ENCODE measurements around the gene PUS7L. TPM values are rescaled to one million over a fixed set of nuclear protein-coding genes. Genes with fewer than 3 reads are reported as not detected.
"Not testable (repeated sequence)": the region's sequence is repeated elsewhere in the genome, so short reads cannot be mapped to it uniquely, and the experiment has no call there.

The PUS7L gene
- total RNA-seq, 2 donors from 2014 or later = 22.2 to 32.7 TPM

- Mint-ChIP-seq H3K4me1 (ENCODE audit: low read depth in 2 of 2) (peaks cover 20 to 33% of the 10 kb centered on the region in 2 donors), H3K36me3 (peaks cover 23% of the 10 kb centered on the region), H3K9me3 (no peaks in the 10 kb centered on the region), H3K27ac (no peak overlapping the region), H3K27me3 (no peaks in the 10 kb centered on the region), H3K4me3 (no peak overlapping the region)
- DNase-seq (ENCODE audit: low spot score) (no peak), ATAC-seq (no peak)
These were observed 5.9 kb upstream of the PUS7L start for GRCh38 chr12:43764528-43764927.

DNA sequence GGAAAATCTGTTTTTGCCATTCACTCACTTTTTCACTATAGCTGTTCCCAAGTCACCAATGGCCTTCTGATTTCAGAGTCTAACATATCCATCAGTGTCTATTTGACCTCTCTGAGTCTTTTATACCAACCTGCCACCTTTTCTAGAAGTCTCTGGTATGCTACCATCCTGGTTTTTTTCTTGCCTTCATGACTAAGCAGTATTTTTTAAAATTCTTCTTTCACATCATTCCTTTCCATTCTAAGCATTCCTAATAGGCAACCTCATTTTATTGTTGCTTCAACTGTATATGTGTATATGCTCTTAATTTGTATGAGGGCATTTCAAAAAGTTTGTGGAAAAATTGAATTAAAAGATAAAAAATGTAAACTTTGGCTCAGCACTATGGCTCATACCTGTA is 5.2 kb upstream of the PUS7L start:
- no peaks in the 10 kb centered on the region for H3K27me3 Mint-ChIP-seq
- H3K4me3 Mint-ChIP-seq = no peak overlapping the region
- peaks cover 22 to 33% of the 10 kb centered on the region in 2 donors for H3K4me1 Mint-ChIP-seq (ENCODE audit: low read depth in 2 of 2)
- H3K27ac Mint-ChIP-seq = no peak overlapping the region
- peaks cover 23% of the 10 kb centered on the region for H3K36me3 Mint-ChIP-seq
- no peaks in the 10 kb centered on the region for H3K9me3 Mint-ChIP-seq
- ATAC-seq (no peak), DNase-seq (ENCODE audit: low spot score) (no peak)

- ATAC-seq (no peak), DNase-seq (ENCODE audit: low spot score) (no peak)
- no peaks in the 10 kb centered on the region for H3K27me3 Mint-ChIP-seq
- H3K27ac Mint-ChIP-seq = peak overlapping the region; percentile 48 to 72
- H3K4me3 Mint-ChIP-seq = peak overlapping the region; percentile 33
- peaks cover 18% of the 10 kb centered on the region for H3K36me3 Mint-ChIP-seq
- H3K9me3 Mint-ChIP-seq = no peaks in the 10 kb centered on the region
- H3K4me1 Mint-ChIP-seq (ENCODE audit: low read depth in 2 of 2) = peaks cover 32 to 39% of the 10 kb centered on the region in 2 donors
These were observed 4.0 kb upstream of the PUS7L start for GRCh38 chr12:43762596-43762995.

GRCh38 chr12:43761500-43761899 is 2.9 kb upstream of the PUS7L start:
- peaks cover 35 to 46% of the 10 kb centered on the region in 2 donors for H3K4me1 Mint-ChIP-seq (ENCODE audit: low read depth in 2 of 2)
- no peak for ATAC-seq
- DNase-seq (ENCODE audit: low spot score) = no peak
- peaks cover 18% of the 10 kb centered on the region for H3K36me3 Mint-ChIP-seq
- no peaks in the 10 kb centered on the region for H3K27me3 Mint-ChIP-seq
- H3K27ac Mint-ChIP-seq = peak overlapping the region; percentile 48 to 72
- no peaks in the 10 kb centered on the region for H3K9me3 Mint-ChIP-seq
- H3K4me3 Mint-ChIP-seq = peak overlapping the region; percentile 73

DNA sequence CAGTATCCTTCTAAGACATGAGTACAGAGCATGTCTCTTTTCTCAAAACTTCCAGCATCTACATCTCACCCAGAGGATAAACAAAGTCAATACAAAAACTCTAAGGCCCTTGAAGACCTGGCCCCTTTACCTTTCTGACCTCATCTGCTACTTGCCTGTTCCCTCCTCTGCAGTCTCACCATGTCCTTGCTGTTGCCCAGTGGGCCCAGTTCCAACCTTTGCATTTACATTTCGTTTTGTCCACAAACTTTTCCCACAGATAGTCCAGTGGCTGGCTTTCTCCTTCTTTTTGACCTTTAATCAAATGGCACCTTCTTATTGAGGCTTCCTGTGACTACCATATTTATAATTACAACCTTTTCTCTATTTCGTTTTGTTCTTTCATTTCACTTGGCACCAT is 1.8 kb upstream of the PUS7L start:
- H3K4me3 Mint-ChIP-seq = peak overlapping the region; percentile 90
- no peaks in the 10 kb centered on the region for H3K9me3 Mint-ChIP-seq
- ATAC-seq (no peak), DNase-seq (ENCODE audit: low spot score) (no peak)
- peaks cover 40 to 57% of the 10 kb centered on the region in 2 donors for H3K4me1 Mint-ChIP-seq (ENCODE audit: low read depth in 2 of 2)
- peak overlapping the region; percentile 81 to 92 for H3K27ac Mint-ChIP-seq
- no peaks in the 10 kb centered on the region for H3K27me3 Mint-ChIP-seq
- H3K36me3 Mint-ChIP-seq = peaks cover 18% of the 10 kb centered on the region

- Mint-ChIP-seq H3K36me3 (peaks cover 23% of the 10 kb centered on the region), H3K27me3 (no peaks in the 10 kb centered on the region), H3K4me1 (ENCODE audit: low read depth in 2 of 2) (peaks cover 36 to 52% of the 10 kb centered on the region in 2 donors), H3K27ac (peak overlapping the region; percentile 81 to 92), H3K9me3 (no peaks in the 10 kb centered on the region), H3K4me3 (peak overlapping the region; percentile 90)
- DNase-seq (ENCODE audit: low spot score) = peak; percentile 58
- peak in 1 of 2 donors; percentile 1 for ATAC-seq
These were observed 303 bp downstream of the PUS7L start for GRCh38 chr12:43758247-43758727.

DNA sequence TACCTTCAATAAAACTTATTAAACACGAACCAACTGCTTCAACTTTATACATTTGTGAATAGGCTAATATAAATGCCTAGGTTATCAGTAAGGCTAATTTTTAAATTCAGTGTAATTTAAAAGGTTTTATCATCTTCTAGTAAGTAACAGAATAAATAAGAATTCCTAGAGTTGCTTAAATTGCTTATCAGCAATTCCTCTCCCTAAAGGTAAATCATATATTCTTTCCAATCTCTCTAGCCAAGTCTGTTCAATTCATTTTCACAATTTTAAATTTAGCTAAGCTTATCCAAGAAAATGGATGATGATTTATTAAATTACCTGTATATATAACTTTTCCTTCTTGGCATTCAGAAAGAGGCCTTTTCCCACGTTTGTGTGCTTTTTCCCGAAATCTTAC is 4.6 kb downstream of the PUS7L start:
- Mint-ChIP-seq H3K9me3 (no peaks in the 10 kb centered on the region), H3K4me1 (ENCODE audit: low read depth in 2 of 2) (peaks cover 29 to 36% of the 10 kb centered on the region in 2 donors), H3K27me3 (no peaks in the 10 kb centered on the region), H3K27ac (no peak overlapping the region), H3K36me3 (peaks cover 23% of the 10 kb centered on the region), H3K4me3 (no peak overlapping the region)
- ATAC-seq (no peak), DNase-seq (ENCODE audit: low spot score) (no peak)

DNA sequence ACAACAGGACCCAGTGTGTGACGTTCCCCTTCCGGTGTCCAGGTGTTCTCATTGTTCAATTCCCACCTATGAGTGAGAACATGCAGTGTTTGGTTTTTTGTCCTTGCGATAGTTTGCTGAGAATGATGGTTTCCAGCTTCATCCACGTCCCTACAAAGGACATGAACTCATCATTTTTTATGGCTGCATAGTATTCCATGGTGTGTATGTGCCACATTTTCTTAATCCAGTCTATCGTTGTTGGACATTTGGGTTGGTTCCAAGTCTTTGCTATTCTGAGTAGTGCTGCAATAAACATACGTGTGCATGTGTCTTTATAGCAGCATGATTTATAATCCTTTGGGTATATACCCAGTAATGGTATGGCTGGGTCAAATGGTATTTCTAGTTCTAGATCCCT is 7.2 kb downstream of the PUS7L start:
- H3K9me3 Mint-ChIP-seq; H3K27me3 Mint-ChIP-seq; DNase-seq (ENCODE audit: low spot score); ATAC-seq; H3K27ac Mint-ChIP-seq; H3K4me3 Mint-ChIP-seq: not testable (repeated sequence)
- H3K36me3 Mint-ChIP-seq = peaks cover 27% of the 10 kb centered on the region
- H3K4me1 Mint-ChIP-seq (ENCODE audit: low read depth in 2 of 2) = peaks cover 14 to 22% of the 10 kb centered on the region in 2 donors

DNA sequence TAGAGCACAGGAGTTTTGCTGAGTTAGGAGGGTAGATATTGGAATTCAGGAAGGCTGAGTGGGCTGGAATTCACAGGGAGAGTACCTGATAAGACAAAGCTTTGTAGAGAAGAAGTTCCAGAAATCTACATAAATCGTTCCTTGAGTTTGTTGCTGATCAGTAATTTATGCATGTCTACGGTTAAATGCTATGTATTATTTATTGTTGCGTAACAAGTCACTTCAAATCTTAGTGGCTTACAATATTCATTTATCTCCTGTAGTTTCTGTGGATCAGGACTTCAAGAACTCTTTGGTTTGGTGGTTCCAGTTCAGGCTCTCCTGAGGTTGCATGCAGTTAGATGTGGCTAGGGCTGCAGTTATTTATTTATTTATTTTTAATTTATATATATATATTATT is 7.8 kb downstream of the PUS7L start:
- Mint-ChIP-seq H3K27ac (no peak overlapping the region), H3K9me3 (no peaks in the 10 kb centered on the region), H3K4me3 (no peak overlapping the region), H3K36me3 (peaks cover 29% of the 10 kb centered on the region), H3K27me3 (no peaks in the 10 kb centered on the region), H3K4me1 (ENCODE audit: low read depth in 2 of 2) (peaks cover 12 to 16% of the 10 kb centered on the region in 2 donors)
- ATAC-seq (no peak), DNase-seq (ENCODE audit: low spot score) (no peak)

GRCh38 chr12:43749016-43749415 is 9.6 kb downstream of the PUS7L start:
- H3K4me1 Mint-ChIP-seq (ENCODE audit: low read depth in 2 of 2) = peaks cover 10 to 11% of the 10 kb centered on the region in 2 donors
- ATAC-seq = no peak
- no peak overlapping the region for H3K27ac Mint-ChIP-seq
- peaks cover 29% of the 10 kb centered on the region for H3K36me3 Mint-ChIP-seq
- no peak overlapping the region for H3K4me3 Mint-ChIP-seq
- H3K9me3 Mint-ChIP-seq = no peaks in the 10 kb centered on the region
- no peak for DNase-seq (ENCODE audit: low spot score)
- H3K27me3 Mint-ChIP-seq = no peaks in the 10 kb centered on the region

DNA sequence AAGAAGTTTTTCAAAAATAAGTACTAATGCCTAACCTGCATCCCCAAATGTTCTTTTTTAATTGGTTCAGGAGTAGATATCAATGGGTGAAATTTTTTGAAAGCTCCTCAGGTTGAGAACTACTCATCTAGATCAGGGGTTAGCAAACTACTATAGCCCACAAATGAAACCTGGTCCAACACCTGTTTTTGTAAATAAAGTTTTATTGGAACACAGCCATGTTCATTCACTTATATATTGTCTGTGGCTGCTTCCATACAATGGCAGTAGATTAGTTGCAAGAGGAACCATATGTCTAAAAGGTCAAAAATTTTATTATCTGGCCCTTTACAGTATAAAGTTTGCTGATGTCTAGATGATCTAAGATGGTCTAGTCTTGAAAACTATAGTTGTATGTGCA is 13.8 kb downstream of the PUS7L start:
- Mint-ChIP-seq H3K4me1 (ENCODE audit: low read depth in 2 of 2) (no peaks in the 10 kb centered on the region), H3K36me3 (peaks cover 22% of the 10 kb centered on the region), H3K27me3 (no peaks in the 10 kb centered on the region), H3K4me3 (no peak overlapping the region), H3K27ac (no peak overlapping the region), H3K9me3 (no peaks in the 10 kb centered on the region)
- no peak for DNase-seq (ENCODE audit: low spot score)
- no peak for ATAC-seq

GRCh38 chr12:43742106-43742505 is 16.5 kb downstream of the PUS7L start:
- H3K4me3 Mint-ChIP-seq = no peak overlapping the region
- H3K9me3 Mint-ChIP-seq = no peaks in the 10 kb centered on the region
- H3K4me1 Mint-ChIP-seq (ENCODE audit: low read depth in 2 of 2) = no peaks in the 10 kb centered on the region

GRCh38 chr12:43740511-43741100 is 18.0 kb downstream of the PUS7L start:
- Mint-ChIP-seq H3K4me3 (no peak overlapping the region), H3K4me1 (ENCODE audit: low read depth in 2 of 2) (no peaks in the 10 kb centered on the region), H3K27me3 (no peaks in the 10 kb centered on the region), H3K9me3 (no peaks in the 10 kb centered on the region), H3K27ac (no peak overlapping the region), H3K36me3 (peaks cover 27% of the 10 kb centered on the region)
- no peak for ATAC-seq
- no peak for DNase-seq (ENCODE audit: low spot score)

More at GRCh38 chr12:43742106-43742505, 16.5 kb downstream of the PUS7L start:
- ATAC-seq = no peak
- peaks cover 27% of the 10 kb centered on the region for H3K36me3 Mint-ChIP-seq
- H3K27ac Mint-ChIP-seq = no peak overlapping the region
- DNase-seq (ENCODE audit: low spot score) = no peak
- no peaks in the 10 kb centered on the region for H3K27me3 Mint-ChIP-seq

DNA sequence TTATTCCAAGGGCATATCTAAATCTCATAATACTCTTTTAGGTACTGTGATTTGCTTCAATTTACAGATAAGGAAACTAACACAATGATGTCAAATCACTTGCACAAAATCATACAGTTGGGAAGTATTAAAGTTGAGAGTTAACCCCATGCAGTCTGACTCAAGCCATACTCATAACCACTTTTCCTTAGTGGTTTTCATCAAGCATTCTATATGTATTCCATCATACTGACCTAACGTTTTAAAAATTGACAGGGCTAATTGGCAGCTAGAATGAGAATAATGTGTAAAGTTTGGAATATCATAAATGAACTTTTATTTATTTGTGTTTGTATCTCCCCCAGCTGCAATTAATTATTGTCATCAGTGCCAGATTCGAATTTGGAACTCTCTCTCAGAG is 20.9 kb downstream of the PUS7L start:
- Mint-ChIP-seq H3K4me1 (ENCODE audit: low read depth in 2 of 2) (no peaks in the 10 kb centered on the region), H3K4me3 (no peak overlapping the region), H3K27ac (no peak overlapping the region), H3K27me3 (no peaks in the 10 kb centered on the region), H3K36me3 (peaks cover 16% of the 10 kb centered on the region), H3K9me3 (no peaks in the 10 kb centered on the region)
- DNase-seq (ENCODE audit: low spot score) (no peak), ATAC-seq (no peak)
